ENCODE results near the gene GSDME.
"Not testable (repeated sequence)": the region's sequence is repeated elsewhere in the genome, so short reads cannot be mapped to it uniquely, and the experiment has no call there.

Gene GSDME

DNA sequence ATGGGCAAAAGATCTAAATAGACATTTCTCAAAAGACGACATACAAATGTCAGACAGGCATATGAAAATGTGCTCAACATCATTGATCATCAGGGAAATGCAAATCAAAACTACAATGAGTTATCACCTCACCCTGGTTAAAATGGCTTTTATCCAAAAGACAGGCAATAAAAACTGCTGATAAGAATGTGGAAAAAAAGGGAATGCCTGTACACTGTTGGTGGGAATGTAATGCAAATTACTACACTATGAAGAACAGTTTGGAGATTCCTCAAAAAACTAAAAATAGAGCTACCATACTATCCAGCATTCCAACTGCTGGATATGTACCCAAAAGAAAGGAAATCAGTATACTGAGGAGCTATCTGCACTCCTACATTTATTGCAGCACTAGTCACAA lies 18.0 kb downstream of the GSDME start:
- no peak for DNase-seq
- no peaks in the 10 kb centered on the region for H3K9me2 ChIP-seq (replicated peaks; ENCODE audit: insufficient read depth, low read length)
- H3F3A ChIP-seq (ENCODE audit: insufficient read depth, low read length) = no peaks in the 10 kb centered on the region
- H2AFZ ChIP-seq (ENCODE audit: low read length) = no peak overlapping the region
- H3K27ac ChIP-seq (ENCODE audit: low read length) = no peak overlapping the region
- H3K36me3 ChIP-seq (replicated peaks; ENCODE audit: insufficient read depth, low read length) = no peaks in the 10 kb centered on the region
- no peak overlapping the region for H3K4me3 ChIP-seq (ENCODE audit: low read length)
- no peaks in the 10 kb centered on the region for H3K27me3 ChIP-seq (replicated peaks; ENCODE audit: insufficient read depth, low read length)
- no peaks in the 10 kb centered on the region for H4K20me1 ChIP-seq (ENCODE audit: insufficient read depth, low read length)
- H3K9me3 ChIP-seq (replicated peaks; ENCODE audit: insufficient read depth, low read length) = no peaks in the 10 kb centered on the region
- TF ChIP-seq EZH2 (optimal IDR thresholded peaks at IDR 0.05; ENCODE audit: low read depth, low read length) (no peak), EZH2phosphoT487 (IDR thresholded peaks at IDR 0.05; ENCODE audit: low read length) (no peak), CTCF (IDR thresholded peaks at IDR 0.05; ENCODE audit: low read length) (no peak)
- H3K4me2 ChIP-seq (ENCODE audit: low read depth, low read length) = no peak overlapping the region
- H3K79me2 ChIP-seq (ENCODE audit: low read length) = no peaks in the 10 kb centered on the region
- H3K4me1 ChIP-seq (ENCODE audit: low read length) = peaks cover 1% of the 10 kb centered on the region; the same call in 1 of the 2 replicates
- no peak overlapping the region for H3K9ac ChIP-seq (ENCODE audit: low read length)

GRCh38 chr7:24738577-24738976 lies 18.7 kb downstream of the GSDME start:
- no peaks in the 10 kb centered on the region for H3K9me3 ChIP-seq (replicated peaks; ENCODE audit: insufficient read depth, low read length)
- H3K9ac ChIP-seq (ENCODE audit: low read length) = no peak overlapping the region
- H3F3A ChIP-seq (ENCODE audit: insufficient read depth, low read length) = peaks cover 4% of the 10 kb centered on the region; the same call in 1 of the 2 replicates
- H3K9me2 ChIP-seq (replicated peaks; ENCODE audit: insufficient read depth, low read length) = no peaks in the 10 kb centered on the region
- DNase-seq = no peak
- no peaks in the 10 kb centered on the region for H4K20me1 ChIP-seq (ENCODE audit: insufficient read depth, low read length)
- H2AFZ ChIP-seq (ENCODE audit: low read length) = no peak overlapping the region
- no peaks in the 10 kb centered on the region for H3K79me2 ChIP-seq (ENCODE audit: low read length)
- no peaks in the 10 kb centered on the region for H3K27me3 ChIP-seq (replicated peaks; ENCODE audit: insufficient read depth, low read length)
- H3K36me3 ChIP-seq (replicated peaks; ENCODE audit: insufficient read depth, low read length) = no peaks in the 10 kb centered on the region
- no peak overlapping the region for H3K4me2 ChIP-seq (ENCODE audit: low read depth, low read length)
- TF ChIP-seq EZH2phosphoT487 (IDR thresholded peaks at IDR 0.05; ENCODE audit: low read length) (no peak), CTCF (IDR thresholded peaks at IDR 0.05; ENCODE audit: low read length) (no peak), EZH2 (optimal IDR thresholded peaks at IDR 0.05; ENCODE audit: low read depth, low read length) (no peak)
- H3K4me1 ChIP-seq (ENCODE audit: low read length) = peaks cover 8% of the 10 kb centered on the region
- H3K4me3 ChIP-seq (ENCODE audit: low read length) = no peak overlapping the region
- no peak overlapping the region for H3K27ac ChIP-seq (ENCODE audit: low read length)

- Histone ChIP-seq H4K20me1 (ENCODE audit: insufficient read depth, low read length) (no peaks in the 10 kb centered on the region), H3K4me3 (ENCODE audit: low read length) (no peak overlapping the region), H3F3A (ENCODE audit: insufficient read depth, low read length) (peaks cover 10% of the 10 kb centered on the region; the same call in 1 of the 2 replicates), H3K4me1 (ENCODE audit: low read length) (peaks cover 21% of the 10 kb centered on the region), H3K9ac (ENCODE audit: low read length) (no peak overlapping the region), H3K4me2 (ENCODE audit: low read depth, low read length) (no peak overlapping the region), H2AFZ (ENCODE audit: low read length) (no peak overlapping the region), H3K9me3 (replicated peaks; ENCODE audit: insufficient read depth, low read length) (no peaks in the 10 kb centered on the region), H3K79me2 (ENCODE audit: low read length) (no peaks in the 10 kb centered on the region), H3K9me2 (replicated peaks; ENCODE audit: insufficient read depth, low read length) (no peaks in the 10 kb centered on the region), H3K36me3 (replicated peaks; ENCODE audit: insufficient read depth, low read length) (no peaks in the 10 kb centered on the region), H3K27ac (ENCODE audit: low read length) (no peak overlapping the region), H3K27me3 (replicated peaks; ENCODE audit: insufficient read depth, low read length) (no peaks in the 10 kb centered on the region)
- TF ChIP-seq CTCF (IDR thresholded peaks at IDR 0.05; ENCODE audit: low read length) (no peak), EZH2 (optimal IDR thresholded peaks at IDR 0.05; ENCODE audit: low read depth, low read length) (no peak), EZH2phosphoT487 (IDR thresholded peaks at IDR 0.05; ENCODE audit: low read length) (no peak)
- DNase-seq = no peak
These were observed 20.0 kb downstream of the GSDME start for GRCh38 chr7:24737281-24737680.

DNA sequence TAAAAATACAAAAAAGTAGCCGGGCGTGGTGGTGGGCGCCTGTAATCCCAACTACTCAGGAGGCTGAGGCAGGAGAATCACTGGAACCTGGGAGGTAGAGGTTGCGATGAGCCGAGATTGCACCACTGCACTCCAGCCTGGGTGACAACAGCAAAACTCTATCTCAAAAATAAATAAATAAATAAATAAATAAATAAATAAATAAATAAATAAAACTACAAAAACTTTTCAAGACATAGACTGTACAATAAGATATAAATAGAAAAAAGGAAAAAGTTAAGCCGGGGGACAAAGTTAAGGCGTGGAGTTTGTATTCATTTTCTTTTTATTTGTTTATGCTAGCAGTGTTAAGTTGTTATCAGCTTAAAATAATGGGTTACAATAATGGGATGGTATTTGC lies 21.7 kb downstream of the GSDME start:
- peaks cover 25% of the 10 kb centered on the region for H3K4me1 ChIP-seq (ENCODE audit: low read length)
- not testable (repeated sequence) for H2AFZ ChIP-seq (ENCODE audit: low read length)

More for the DNA sequence above, 21.7 kb downstream of the GSDME start:
- not testable (repeated sequence) for H3K9me2 ChIP-seq (replicated peaks; ENCODE audit: insufficient read depth, low read length); H3K27me3 ChIP-seq (replicated peaks; ENCODE audit: insufficient read depth, low read length); H4K20me1 ChIP-seq (ENCODE audit: insufficient read depth, low read length); H3K9me3 ChIP-seq (replicated peaks; ENCODE audit: insufficient read depth, low read length); H3K9ac ChIP-seq (ENCODE audit: low read length); H3K36me3 ChIP-seq (replicated peaks; ENCODE audit: insufficient read depth, low read length); H3K4me2 ChIP-seq (ENCODE audit: low read depth, low read length); H3K4me3 ChIP-seq (ENCODE audit: low read length); H3K27ac ChIP-seq (ENCODE audit: low read length); DNase-seq; H3K79me2 ChIP-seq (ENCODE audit: low read length)
- peaks cover 10% of the 10 kb centered on the region; the same call in 1 of the 2 replicates for H3F3A ChIP-seq (ENCODE audit: insufficient read depth, low read length)

All from MM.1S (cell line).